ENCODE data around the gene AADACL4. TPM values are rescaled to one million over a fixed set of nuclear protein-coding genes. Genes with fewer than 3 reads are reported as not detected.

The AADACL4 gene
- total and polyA plus RNA-seq, 2 experiments from 2014 or later, result not detected

DNA sequence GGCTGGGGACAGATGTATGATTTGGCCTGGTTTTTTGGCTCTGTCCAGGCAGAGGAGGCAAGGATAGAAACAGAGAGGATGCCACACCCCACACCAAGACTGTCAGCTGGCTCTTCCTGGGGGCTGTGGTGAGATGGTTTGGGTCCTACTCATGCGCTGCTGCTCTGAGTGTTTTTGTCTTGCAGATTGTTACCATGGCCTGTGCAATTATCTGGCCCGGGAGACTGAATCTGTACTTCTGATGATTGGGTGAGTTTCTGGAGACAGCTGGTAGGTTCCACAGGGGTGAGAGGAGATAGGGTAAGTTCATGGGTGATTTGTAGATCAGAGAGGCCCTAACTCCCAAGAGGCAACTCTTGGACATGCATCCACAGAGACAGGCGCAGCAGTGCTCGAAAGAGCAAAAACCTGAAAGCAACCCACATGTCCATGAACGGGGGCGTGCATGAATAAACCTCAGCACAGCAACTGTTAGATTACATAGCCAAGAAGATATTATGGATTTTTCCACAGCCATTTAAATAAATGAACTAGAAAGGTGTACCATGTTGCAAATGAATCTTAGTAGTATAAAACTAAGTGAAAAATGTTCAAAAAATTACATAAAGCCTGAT is 17.8 kb downstream of the AADACL4 start (continued):
- TF ChIP-seq, protein P1, sequence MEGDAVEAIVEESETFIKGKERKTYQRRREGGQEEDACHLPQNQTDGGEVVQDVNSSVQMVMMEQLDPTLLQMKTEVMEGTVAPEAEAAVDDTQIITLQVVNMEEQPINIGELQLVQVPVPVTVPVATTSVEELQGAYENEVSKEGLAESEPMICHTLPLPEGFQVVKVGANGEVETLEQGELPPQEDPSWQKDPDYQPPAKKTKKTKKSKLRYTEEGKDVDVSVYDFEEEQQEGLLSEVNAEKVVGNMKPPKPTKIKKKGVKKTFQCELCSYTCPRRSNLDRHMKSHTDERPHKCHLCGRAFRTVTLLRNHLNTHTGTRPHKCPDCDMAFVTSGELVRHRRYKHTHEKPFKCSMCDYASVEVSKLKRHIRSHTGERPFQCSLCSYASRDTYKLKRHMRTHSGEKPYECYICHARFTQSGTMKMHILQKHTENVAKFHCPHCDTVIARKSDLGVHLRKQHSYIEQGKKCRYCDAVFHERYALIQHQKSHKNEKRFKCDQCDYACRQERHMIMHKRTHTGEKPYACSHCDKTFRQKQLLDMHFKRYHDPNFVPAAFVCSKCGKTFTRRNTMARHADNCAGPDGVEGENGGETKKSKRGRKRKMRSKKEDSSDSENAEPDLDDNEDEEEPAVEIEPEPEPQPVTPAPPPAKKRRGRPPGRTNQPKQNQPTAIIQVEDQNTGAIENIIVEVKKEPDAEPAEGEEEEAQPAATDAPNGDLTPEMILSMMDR (conservative IDR thresholded peaks at IDR 0.05; ENCODE audit: low read depth in 2 of 2), result no peak
- TF ChIP-seq, protein P2, sequence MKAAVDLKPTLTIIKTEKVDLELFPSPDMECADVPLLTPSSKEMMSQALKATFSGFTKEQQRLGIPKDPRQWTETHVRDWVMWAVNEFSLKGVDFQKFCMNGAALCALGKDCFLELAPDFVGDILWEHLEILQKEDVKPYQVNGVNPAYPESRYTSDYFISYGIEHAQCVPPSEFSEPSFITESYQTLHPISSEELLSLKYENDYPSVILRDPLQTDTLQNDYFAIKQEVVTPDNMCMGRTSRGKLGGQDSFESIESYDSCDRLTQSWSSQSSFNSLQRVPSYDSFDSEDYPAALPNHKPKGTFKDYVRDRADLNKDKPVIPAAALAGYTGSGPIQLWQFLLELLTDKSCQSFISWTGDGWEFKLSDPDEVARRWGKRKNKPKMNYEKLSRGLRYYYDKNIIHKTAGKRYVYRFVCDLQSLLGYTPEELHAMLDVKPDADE (IDR thresholded peaks at IDR 0.05), result no peak
- TF ChIP-seq STAT1 (IDR thresholded peaks at IDR 0.05; ENCODE audit: unreplicated experiment), result no peak
- TF ChIP-seq POLR2AphosphoS5 (IDR thresholded peaks at IDR 0.05; ENCODE audit: low read depth), result no peak
- no peak for TF ChIP-seq ZNF331 (CRISPR knock-in tag; IDR thresholded peaks at IDR 0.05; ENCODE audit: low read depth)
- TF ChIP-seq NANOG (IDR thresholded peaks at IDR 0.05; ENCODE audit: borderline replicate concordance), result no peak
- TF ChIP-seq JUNB (IDR thresholded peaks at IDR 0.05; ENCODE audit: unreplicated experiment), result no peak
- TF ChIP-seq, protein P3, sequence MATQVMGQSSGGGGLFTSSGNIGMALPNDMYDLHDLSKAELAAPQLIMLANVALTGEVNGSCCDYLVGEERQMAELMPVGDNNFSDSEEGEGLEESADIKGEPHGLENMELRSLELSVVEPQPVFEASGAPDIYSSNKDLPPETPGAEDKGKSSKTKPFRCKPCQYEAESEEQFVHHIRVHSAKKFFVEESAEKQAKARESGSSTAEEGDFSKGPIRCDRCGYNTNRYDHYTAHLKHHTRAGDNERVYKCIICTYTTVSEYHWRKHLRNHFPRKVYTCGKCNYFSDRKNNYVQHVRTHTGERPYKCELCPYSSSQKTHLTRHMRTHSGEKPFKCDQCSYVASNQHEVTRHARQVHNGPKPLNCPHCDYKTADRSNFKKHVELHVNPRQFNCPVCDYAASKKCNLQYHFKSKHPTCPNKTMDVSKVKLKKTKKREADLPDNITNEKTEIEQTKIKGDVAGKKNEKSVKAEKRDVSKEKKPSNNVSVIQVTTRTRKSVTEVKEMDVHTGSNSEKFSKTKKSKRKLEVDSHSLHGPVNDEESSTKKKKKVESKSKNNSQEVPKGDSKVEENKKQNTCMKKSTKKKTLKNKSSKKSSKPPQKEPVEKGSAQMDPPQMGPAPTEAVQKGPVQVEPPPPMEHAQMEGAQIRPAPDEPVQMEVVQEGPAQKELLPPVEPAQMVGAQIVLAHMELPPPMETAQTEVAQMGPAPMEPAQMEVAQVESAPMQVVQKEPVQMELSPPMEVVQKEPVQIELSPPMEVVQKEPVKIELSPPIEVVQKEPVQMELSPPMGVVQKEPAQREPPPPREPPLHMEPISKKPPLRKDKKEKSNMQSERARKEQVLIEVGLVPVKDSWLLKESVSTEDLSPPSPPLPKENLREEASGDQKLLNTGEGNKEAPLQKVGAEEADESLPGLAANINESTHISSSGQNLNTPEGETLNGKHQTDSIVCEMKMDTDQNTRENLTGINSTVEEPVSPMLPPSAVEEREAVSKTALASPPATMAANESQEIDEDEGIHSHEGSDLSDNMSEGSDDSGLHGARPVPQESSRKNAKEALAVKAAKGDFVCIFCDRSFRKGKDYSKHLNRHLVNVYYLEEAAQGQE (IDR thresholded peaks at IDR 0.05; ENCODE audit: unreplicated experiment), result no peak
- TF ChIP-seq ZNF114 (CRISPR knock-in tag; IDR thresholded peaks at IDR 0.05), result no peak
- TF ChIP-seq CREB1 (CRISPR knock-in tag; IDR thresholded peaks at IDR 0.05; ENCODE audit: low read depth), result no peak
- no peak for TF ChIP-seq EZH2phosphoT487 (IDR thresholded peaks at IDR 0.05; ENCODE audit: unreplicated experiment)

DNA sequence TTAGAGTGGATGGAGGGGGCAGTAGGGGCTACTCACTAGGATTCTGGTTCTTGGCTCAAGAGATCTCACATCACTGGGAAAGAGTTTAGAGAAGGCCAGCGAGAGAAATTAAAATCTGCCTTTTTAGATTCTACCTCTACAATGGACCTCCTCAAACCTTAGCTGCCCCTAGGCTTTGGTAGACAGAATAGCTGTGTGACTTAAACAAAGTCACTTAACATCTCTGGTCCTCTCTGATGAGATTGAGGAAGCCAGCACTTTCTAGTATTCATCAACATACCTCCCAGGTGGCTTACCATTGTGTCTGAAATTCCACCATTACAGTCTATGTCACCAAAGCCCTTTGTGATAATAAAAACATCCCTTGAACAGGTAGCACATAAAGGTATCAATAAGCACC is 18.7 kb downstream of the AADACL4 start:
- H3K4me1 Mint-ChIP-seq, result peaks cover 3% of the 10 kb centered on the region; the same call in 1 of the 3 replicates
- ATAC-seq (no peak), DNase-seq (ENCODE audit: low spot score) (no peak)
- no peaks in the 10 kb centered on the region; the same call in 2 of the 3 replicates for H3K36me3 Mint-ChIP-seq (ENCODE audit: low read depth)
- H4K20me1 ChIP-seq (replicated peaks; ENCODE audit: insufficient read depth), result no peaks in the 10 kb centered on the region
- no peak overlapping the region for H2AFZ ChIP-seq
- H3K4me2 ChIP-seq, result no peak overlapping the region
- H3K27me3 ChIP-seq (ENCODE audit: insufficient read depth), result no peaks in the 10 kb centered on the region
- peaks cover 6% of the 10 kb centered on the region for H3K27me3 Mint-ChIP-seq (ENCODE audit: insufficient read depth, low read depth, poor library complexity)
- no peaks in the 10 kb centered on the region for H3F3A ChIP-seq (replicated peaks; ENCODE audit: low read depth)
- H3K27ac ChIP-seq (ENCODE audit: low read depth), result no peak overlapping the region
- no peaks in the 10 kb centered on the region for H3K4me1 ChIP-seq (ENCODE audit: insufficient read depth)
- no peak overlapping the region for H3K4me3 ChIP-seq
- TF ChIP-seq, protein P3 (IDR thresholded peaks at IDR 0.05; ENCODE audit: unreplicated experiment), result no peak
- TF ChIP-seq ZNF331 (CRISPR knock-in tag; IDR thresholded peaks at IDR 0.05; ENCODE audit: low read depth) (no peak), EZH2phosphoT487 (IDR thresholded peaks at IDR 0.05; ENCODE audit: unreplicated experiment) (no peak), JUNB (IDR thresholded peaks at IDR 0.05; ENCODE audit: unreplicated experiment) (no peak)
- TF ChIP-seq, protein P1 (conservative IDR thresholded peaks at IDR 0.05; ENCODE audit: low read depth in 2 of 2), result no peak
- no peaks in the 10 kb centered on the region for H3K79me2 ChIP-seq (replicated peaks; ENCODE audit: insufficient read depth)
- H3K9me2 ChIP-seq (ENCODE audit: insufficient read depth), result 0 out of 2 replicates have a peak, but pooled peaks cover 4% of the 10 kb centered on the region
- no peaks in the 10 kb centered on the region for H3K36me3 ChIP-seq (ENCODE audit: insufficient read depth)
- H3K4me3 Mint-ChIP-seq, result no peak overlapping the region
- H3K9me3 Mint-ChIP-seq, result peaks cover 3% of the 10 kb centered on the region; the same call in 2 of the 3 replicates
- H3K27ac Mint-ChIP-seq, result no peak overlapping the region

All from GM23338 (cell line).